Pancreas (tissue), 10 donors: Measurements from ENCODE around the gene UBE2E2. TPM values are rescaled to one million over a fixed set of nuclear protein-coding genes. Genes with fewer than 3 reads are reported as not detected.

ENCODE experiments used
- ATAC-seq, 4 donors: fragments of 200-7000 bp; cut with Tn5 transposase; one replicate each; pipeline versions ENCODE4 v1.8.0 to v1.9.1; 2020; ENCODE audit warnings: mild to moderate bottlenecking in 4 of 4, moderate library complexity in 4 of 4
- DNase-seq, 6 donors: peaks; one replicate each; pipeline ENCODE4 v3.0.0-alpha.2; 2020
- FAIRE-seq: peaks from 2 replicates; lab custom pipeline; 2012; peaks lifted over from hg19 to GRCh38; lab: Jason Lieb, UNC
- H3K27ac ChIP-seq, 4 donors: fragments of 200-600 bp; sonication (generic); 1 replicate in 3 of 4; 2 replicates in 1 of 4; pipeline versions ENCODE4 v1.5.0 to v1.8.0; 2020
- H3K27me3 ChIP-seq, 4 donors: fragments of 200-600 bp; one replicate each; pipeline ENCODE4 v1.8.0; 2021
- H3K36me3 ChIP-seq, 3 donors: fragments of 200-600 bp; sonication (generic) in 1 of 3; one replicate each; pipeline versions ENCODE4 v1.5.0 to v1.8.0; 2020 to 2021
- H3K4me1 ChIP-seq, 3 donors: fragments of 200-600 bp; one replicate each; pipeline ENCODE4 v1.8.0; 2021
- H3K4me3 ChIP-seq, 4 donors: fragments of 200-600 bp; sonication (generic) in 2 of 4; one replicate each; pipeline versions ENCODE4 v1.5.0 to v1.8.0; 2020 to 2021
- H3K9me3 ChIP-seq, 4 donors: fragments of 200-600 bp; one replicate each; pipeline ENCODE4 v1.8.0; 2021
- CTCF ChIP-seq, 4 donors: fragments of 200-600 bp; sonication (generic) in 3 of 4; IDR thresholded peaks; one replicate each; pipeline versions ENCODE4 v1.5.0 to v1.8.0; 2021; ENCODE audit warnings: antibody characterized with exemption in 4 of 4
- WGBS, 2 donors: extraction: QIAGEN DNeasy Blood & Tissue Kit; methylation state at CpG; one replicate each; pipeline ENCODE4 v1.1.7; 2013; 5-methylcytosine and 5-hydroxymethylcytosine counted together
- intact Hi-C, 3 donors: fragments of 100-400 bp; cut with DNase I; formaldehyde crosslinking; loops; one replicate each; pipeline versions ENCODE4 v1.11.1 to v1.14.2; 2022
- polyA plus RNA-seq, 2 donors: library from polyadenylated mRNA; stranded (reverse); fragments of 200-250 nt; gene quantifications; one replicate each; pipeline ENCODE4 v1.2.3, GENCODE V29; 2013
- total RNA-seq, 6 donors: library from RNA; stranded (reverse); fragmentation: NEBNext Ultra II Directional in 4 of 6; extraction: Animal tissue kit (Norgen Biotek cat#: 25700) in 4 of 6; gene quantifications; one replicate each; pipeline versions ENCODE4 v1.2.1 to v1.2.4, GENCODE V29; 2021 to 2023
- donor health status: healthy with polysubstance abuse.
- donor health status: DM: no; HTN: no; CAD: no; lungs with moderate emphysema.
- donor health status: DM: no; HTN: no; CAD: no.
- donor health status: control.
- donor health status: control.
- donor health status: Bipolar disorder and iron deficiency.
- donor health status: DM: yes; HTN: yes; CAD: no.
- donor health status: DM: no; HTN: no; CAD: no.
- donor health status: DM: no; HTN: no; CAD: no.
- donor health status: DM: yes; HTN: yes; CAD: no.

The UBE2E2 gene
- total and polyA plus RNA-seq, 8 donors = 3.3 to 11.6 (median 5.8) TPM

GRCh38 chr3:23437484-23438145, 234.5 kb downstream of the UBE2E2 start:
- intact Hi-C loops = no loop called here
- Histone ChIP-seq H3K4me1 (no peaks in the 10 kb centered on the region), H3K9me3 (no peaks in the 10 kb centered on the region), H3K27ac (no peak overlapping the region), H3K27me3 (no peaks in the 10 kb centered on the region), H3K4me3 (no peak overlapping the region), H3K36me3 (no peaks in the 10 kb centered on the region)
- FAIRE-seq (no peak), DNase-seq (no peak), ATAC-seq (no peak)
- WGBS, 2 donors = 89 to 93% methylated on average over 7 of the region's 7 CpGs
- no peak for TF ChIP-seq CTCF (IDR thresholded peaks at IDR 0.05)

GRCh38 chr3:23438657-23439056, 235.5 kb downstream of the UBE2E2 start:
- Histone ChIP-seq H3K27ac (no peak overlapping the region), H3K9me3 (no peaks in the 10 kb centered on the region), H3K4me3 (no peak overlapping the region), H3K36me3 (no peaks in the 10 kb centered on the region), H3K4me1 (no peaks in the 10 kb centered on the region), H3K27me3 (no peaks in the 10 kb centered on the region)
- TF ChIP-seq CTCF (IDR thresholded peaks at IDR 0.05) = no peak
- FAIRE-seq (no peak), ATAC-seq (no peak), DNase-seq (no peak)
- intact Hi-C loops = no loop called here

- intact Hi-C loops = no loop called here
- TF ChIP-seq CTCF (IDR thresholded peaks at IDR 0.05) = no peak
- Histone ChIP-seq H3K4me3 (no peak overlapping the region), H3K4me1 (no peaks in the 10 kb centered on the region), H3K9me3 (no peaks in the 10 kb centered on the region), H3K27me3 (no peaks in the 10 kb centered on the region), H3K36me3 (no peaks in the 10 kb centered on the region), H3K27ac (no peak overlapping the region)
- FAIRE-seq (no peak), ATAC-seq (no peak), DNase-seq (no peak)
- WGBS, 2 donors = 90 to 94% methylated on average over 2 of the region's 2 CpGs
Measured at GRCh38 chr3:23439080-23439479, 236.0 kb downstream of the UBE2E2 start.

- no peak overlapping the region for H3K27ac ChIP-seq
- no peak for TF ChIP-seq CTCF (IDR thresholded peaks at IDR 0.05)
- FAIRE-seq (no peak), ATAC-seq (no peak), DNase-seq (no peak)
- no peaks in the 10 kb centered on the region for H3K9me3 ChIP-seq
- H3K4me1 ChIP-seq = no peaks in the 10 kb centered on the region
- no peak overlapping the region for H3K4me3 ChIP-seq
- no peaks in the 10 kb centered on the region for H3K36me3 ChIP-seq
- 81 to 85% methylated on average over 12 of the region's 12 CpGs for whole genome bisulfite sequencing, 2 donors
- intact Hi-C loops = no loop called here
- H3K27me3 ChIP-seq = no peaks in the 10 kb centered on the region
Measured at GRCh38 chr3:23440416-23441294, 237.5 kb downstream of the UBE2E2 start.
